DOHH2 (cell line): Measurements from ENCODE around the gene SLC16A1.

ENCODE experiments used
- H3F3A ChIP-seq: fragments of 200-600 bp; sonication (generic), shearing (Covaris generic); 2 replicates; pipeline ENCODE4 v1.6.0; 2016; ENCODE audit warnings: antibody characterized with exemption, mild to moderate bottlenecking; ENCODE audit not compliant: control insufficient read depth, insufficient read depth
- H3K27ac ChIP-seq: fragments of 200-600 bp; sonication (generic); 2 replicates; pipeline ENCODE4 v1.5.1; 2014; ENCODE audit warnings: low read depth, mild to moderate bottlenecking, low read length, moderate library complexity
- H3K27me3 ChIP-seq: fragments of 200-600 bp; sonication (generic); 2 replicates; pipeline ENCODE4 v1.6.1; 2014; ENCODE audit warnings: mild to moderate bottlenecking, low read length, mixed read lengths; ENCODE audit not compliant: control insufficient read depth
- H3K36me3 ChIP-seq: fragments of 200-600 bp; sonication (generic); 2 replicates; pipeline ENCODE4 v1.6.1; 2014; ENCODE audit warnings: mild to moderate bottlenecking, low read length, moderate library complexity, mixed read lengths; ENCODE audit not compliant: control insufficient read depth
- H3K4me1 ChIP-seq: fragments of 200-600 bp; sonication (generic); 2 replicates; pipeline ENCODE4 v1.6.1; 2014; ENCODE audit warnings: mild to moderate bottlenecking, low read length, mixed read lengths; ENCODE audit not compliant: control insufficient read depth
- H3K4me2 ChIP-seq: fragments of 200-600 bp; sonication (generic); 2 replicates; pipeline ENCODE4 v1.6.0; 2014; ENCODE audit warnings: mild to moderate bottlenecking, low read length, moderate library complexity
- H3K4me3 ChIP-seq: fragments of 200-600 bp; sonication (generic); 2 replicates; pipeline ENCODE4 v1.5.1; 2014; ENCODE audit warnings: mild to moderate bottlenecking, low read length, mixed read lengths
- H3K79me2 ChIP-seq: fragments of 200-600 bp; sonication (generic); 2 replicates; pipeline ENCODE4 v1.6.1; 2014; ENCODE audit warnings: mild to moderate bottlenecking, low read length, mixed read lengths; ENCODE audit not compliant: control insufficient read depth
- H3K9me2 ChIP-seq: fragments of 200-600 bp; sonication (generic); replicated peaks from 2 replicates; pipeline ENCODE4 v1.6.1; 2014; ENCODE audit warnings: mild to moderate bottlenecking, low read length, mixed read lengths; ENCODE audit not compliant: control insufficient read depth
- H3K9me3 ChIP-seq: fragments of 200-600 bp; sonication (generic); 2 replicates; pipeline ENCODE4 v1.6.1; 2014; ENCODE audit warnings: antibody characterized with exemption, low read length, mixed read lengths; ENCODE audit not compliant: control insufficient read depth, insufficient read depth
- H4K20me1 ChIP-seq: fragments of 200-600 bp; sonication (generic); 2 replicates; pipeline ENCODE4 v1.6.0; 2014; ENCODE audit warnings: low read depth, mild to moderate bottlenecking, antibody characterized with exemption, low read length, moderate library complexity; ENCODE audit not compliant: control insufficient read depth, insufficient read depth
- EZH2phosphoT487 ChIP-seq: fragments of 200-600 bp; sonication (generic); IDR thresholded peaks from 2 replicates; pipeline ENCODE4 v1.6.1; 2017; ENCODE audit warnings: borderline replicate concordance, mild to moderate bottlenecking, antibody characterized with exemption, low read length, moderate library complexity, mixed read lengths
- TF ChIP-seq, protein P1 (sequence below): fragments of 200-600 bp; sonication (generic); IDR thresholded peaks from one replicate; pipeline ENCODE4 v1.5.1; 2014; ENCODE audit warnings: antibody characterized with exemption, mild to moderate bottlenecking, low read depth, low read length; ENCODE audit not compliant: poor library complexity, severe bottlenecking

SLC16A1 gene

DNA sequence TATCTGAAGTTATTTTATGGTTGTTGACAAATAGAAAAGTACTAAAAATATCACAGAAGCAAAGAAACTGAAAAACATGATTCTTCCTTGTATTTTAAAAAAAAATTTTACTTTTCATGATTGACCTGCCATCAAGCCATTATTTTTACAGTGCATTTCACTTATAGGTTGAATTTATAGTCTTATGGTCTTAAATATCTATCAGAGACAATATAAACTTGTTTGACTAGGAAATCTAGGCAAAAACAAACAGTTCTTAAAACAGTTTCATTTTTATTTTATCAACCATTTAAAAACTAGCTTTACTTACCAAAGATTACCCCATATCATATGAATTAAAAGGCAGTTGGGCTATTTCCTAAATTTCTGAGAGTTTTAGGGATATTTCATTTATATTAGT is 59.2 kb downstream of the SLC16A1 start:
- no peak for TF ChIP-seq EZH2phosphoT487
- TF ChIP-seq, protein P1, sequence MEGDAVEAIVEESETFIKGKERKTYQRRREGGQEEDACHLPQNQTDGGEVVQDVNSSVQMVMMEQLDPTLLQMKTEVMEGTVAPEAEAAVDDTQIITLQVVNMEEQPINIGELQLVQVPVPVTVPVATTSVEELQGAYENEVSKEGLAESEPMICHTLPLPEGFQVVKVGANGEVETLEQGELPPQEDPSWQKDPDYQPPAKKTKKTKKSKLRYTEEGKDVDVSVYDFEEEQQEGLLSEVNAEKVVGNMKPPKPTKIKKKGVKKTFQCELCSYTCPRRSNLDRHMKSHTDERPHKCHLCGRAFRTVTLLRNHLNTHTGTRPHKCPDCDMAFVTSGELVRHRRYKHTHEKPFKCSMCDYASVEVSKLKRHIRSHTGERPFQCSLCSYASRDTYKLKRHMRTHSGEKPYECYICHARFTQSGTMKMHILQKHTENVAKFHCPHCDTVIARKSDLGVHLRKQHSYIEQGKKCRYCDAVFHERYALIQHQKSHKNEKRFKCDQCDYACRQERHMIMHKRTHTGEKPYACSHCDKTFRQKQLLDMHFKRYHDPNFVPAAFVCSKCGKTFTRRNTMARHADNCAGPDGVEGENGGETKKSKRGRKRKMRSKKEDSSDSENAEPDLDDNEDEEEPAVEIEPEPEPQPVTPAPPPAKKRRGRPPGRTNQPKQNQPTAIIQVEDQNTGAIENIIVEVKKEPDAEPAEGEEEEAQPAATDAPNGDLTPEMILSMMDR, result no peak
- no peaks in the 10 kb centered on the region for H3K27me3 ChIP-seq
- H3K9me3 ChIP-seq, result no peaks in the 10 kb centered on the region

DNA sequence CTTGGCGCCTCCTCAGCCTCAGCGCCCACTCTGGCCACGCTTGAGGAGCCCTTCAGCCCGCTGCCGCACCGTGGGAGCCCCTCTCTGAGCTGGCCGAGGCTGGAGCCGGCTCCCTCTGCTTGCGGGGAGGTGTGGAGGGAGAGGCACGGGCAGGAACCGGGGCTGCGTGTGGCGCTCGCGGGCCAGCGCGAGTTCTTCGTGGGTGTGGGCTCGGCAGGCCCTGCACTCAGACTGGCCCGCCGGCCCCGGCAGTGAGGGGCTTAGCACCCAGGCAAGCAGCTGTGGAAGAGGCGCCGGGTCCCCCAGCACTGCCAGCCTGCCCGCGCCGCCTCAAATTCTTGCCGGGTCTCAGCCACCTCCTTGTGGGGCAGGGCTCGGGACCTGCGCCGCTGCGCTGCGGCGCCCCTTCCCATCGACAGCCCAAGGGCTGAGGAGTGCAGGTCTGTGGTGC is 61.4 kb downstream of the SLC16A1 start:
- TF ChIP-seq EZH2phosphoT487, result no peak
- TF ChIP-seq, protein P1, result no peak
- H3K27me3 ChIP-seq, result no peaks in the 10 kb centered on the region
- H3K79me2 ChIP-seq, result no peaks in the 10 kb centered on the region
- H3K36me3 ChIP-seq, result no peaks in the 10 kb centered on the region
- H4K20me1 ChIP-seq, result no peaks in the 10 kb centered on the region
- H3K4me3 ChIP-seq, result no peak overlapping the region
- no peaks in the 10 kb centered on the region for H3K4me1 ChIP-seq
- no peak overlapping the region for H3K4me2 ChIP-seq
- no peak overlapping the region for H3K27ac ChIP-seq
- H3K9me3 ChIP-seq, result no peaks in the 10 kb centered on the region
- no peaks in the 10 kb centered on the region for H3K9me2 ChIP-seq
- no peaks in the 10 kb centered on the region for H3F3A ChIP-seq

More for the DNA sequence above, 59.2 kb downstream of the SLC16A1 start:
- H3F3A ChIP-seq, result peaks cover 3% of the 10 kb centered on the region; the same call in 1 of the 2 replicates
- no peak overlapping the region for H3K4me3 ChIP-seq
- no peak overlapping the region for H3K27ac ChIP-seq
- no peaks in the 10 kb centered on the region for H3K4me1 ChIP-seq
- H4K20me1 ChIP-seq, result no peaks in the 10 kb centered on the region
- H3K4me2 ChIP-seq, result no peak overlapping the region
- H3K79me2 ChIP-seq, result no peaks in the 10 kb centered on the region
- H3K36me3 ChIP-seq, result no peaks in the 10 kb centered on the region
- no peaks in the 10 kb centered on the region for H3K9me2 ChIP-seq

DNA sequence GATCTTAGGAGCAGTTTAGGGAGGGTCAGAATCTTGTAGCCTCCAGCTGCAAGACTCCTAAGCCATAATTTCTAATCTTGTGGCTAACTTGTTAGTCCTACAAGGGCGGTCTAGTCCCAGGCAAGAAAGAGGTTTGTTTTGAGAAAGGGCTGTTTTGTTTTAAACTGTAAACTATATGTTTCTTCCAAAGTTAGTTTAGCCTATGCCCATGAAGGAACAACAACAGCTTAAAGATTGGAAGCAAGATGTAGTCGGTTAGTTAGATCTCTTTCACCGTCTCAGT is 62.0 kb downstream of the SLC16A1 start:
- H3K4me3 ChIP-seq, result no peak overlapping the region
- TF ChIP-seq, protein P1, result no peak
- TF ChIP-seq EZH2phosphoT487, result no peak
- H3K36me3 ChIP-seq, result no peaks in the 10 kb centered on the region
- no peak overlapping the region for H3K4me2 ChIP-seq
- no peaks in the 10 kb centered on the region for H3K9me2 ChIP-seq
- H4K20me1 ChIP-seq, result no peaks in the 10 kb centered on the region
- no peaks in the 10 kb centered on the region for H3K9me3 ChIP-seq
- H3K27ac ChIP-seq, result no peak overlapping the region
- H3F3A ChIP-seq, result no peaks in the 10 kb centered on the region
- H3K27me3 ChIP-seq, result no peaks in the 10 kb centered on the region
- no peaks in the 10 kb centered on the region for H3K79me2 ChIP-seq
- H3K4me1 ChIP-seq, result no peaks in the 10 kb centered on the region
